GM23338 (cell line): ENCODE results near the gene HERPUD1. TPM values are rescaled to one million over a fixed set of nuclear protein-coding genes. Genes with fewer than 3 reads are reported as not detected.

Experiments
- ATAC-seq: fragments of 200-7000 bp; cut with Tn5 transposase; 3 replicates; pipeline ENCODE4 v1.9.1; 2020
- DNase-seq: peaks from one replicate; pipeline ENCODE4 v3.0.0-alpha.2; 2015; ENCODE audit warnings: low spot score
- H2AFZ ChIP-seq: fragments of 200-600 bp; sonication (generic); 2 replicates; pipeline ENCODE4 v1.8.0; 2016; ENCODE audit warnings: antibody characterized with exemption, mild to moderate bottlenecking, moderate library complexity
- H3F3A ChIP-seq: fragments of 200-600 bp; sonication (generic); replicated peaks from 2 replicates; pipeline ENCODE4 v1.8.0; 2017; ENCODE audit warnings: antibody characterized with exemption, mixed run types, low read depth
- H3K27ac ChIP-seq: fragments of 200-600 bp; sonication (generic); 2 replicates; pipeline ENCODE4 v1.6.1; 2016; ENCODE audit warnings: low read depth
- H3K27me3 ChIP-seq: fragments of 200-600 bp; sonication (generic); 2 replicates; pipeline ENCODE4 v1.8.0; 2016; ENCODE audit warnings: mild to moderate bottlenecking, mixed run types, moderate library complexity; ENCODE audit not compliant: insufficient read depth
- H3K36me3 ChIP-seq: fragments of 200-600 bp; sonication (generic); 2 replicates; pipeline ENCODE4 v1.8.0; 2016; ENCODE audit warnings: mild to moderate bottlenecking; ENCODE audit not compliant: insufficient read depth
- H3K4me1 ChIP-seq: fragments of 200-600 bp; sonication (generic); 2 replicates; pipeline ENCODE4 v1.8.0; 2016; ENCODE audit warnings: mild to moderate bottlenecking, moderate library complexity; ENCODE audit not compliant: insufficient read depth
- H3K4me2 ChIP-seq: fragments of 200-600 bp; sonication (generic); 2 replicates; pipeline ENCODE4 v1.7.1; 2017; ENCODE audit warnings: mixed run types
- H3K4me3 ChIP-seq: fragments of 200-600 bp; sonication (generic); 2 replicates; pipeline ENCODE4 v1.6.1; 2016; ENCODE audit warnings: mixed run types
- H3K79me2 ChIP-seq: fragments of 200-600 bp; sonication (generic); replicated peaks from 2 replicates; pipeline ENCODE4 v1.8.0; 2017; ENCODE audit warnings: mild to moderate bottlenecking; ENCODE audit not compliant: insufficient read depth
- H3K9me2 ChIP-seq: fragments of 200-600 bp; sonication (generic); 2 replicates; pipeline ENCODE4 v1.8.0; 2017; ENCODE audit not compliant: insufficient read depth
- H4K20me1 ChIP-seq: fragments of 200-600 bp; sonication (generic); replicated peaks from 2 replicates; pipeline ENCODE4 v1.8.0; 2017; ENCODE audit warnings: mild to moderate bottlenecking; ENCODE audit not compliant: insufficient read depth
- H3K27ac Mint-ChIP-seq: 2 replicates; pipeline ENCODE4 v1.8.0; 2020; ENCODE audit warnings: inconsistent platforms, mild to moderate bottlenecking, moderate library complexity, mixed read lengths
- H3K27me3 Mint-ChIP-seq: 3 replicates; pipeline ENCODE4 v1.8.0; 2022; ENCODE audit warnings: low read depth, mild to moderate bottlenecking, moderate library complexity, mixed read lengths, inconsistent platforms; ENCODE audit not compliant: insufficient read depth, poor library complexity
- H3K36me3 Mint-ChIP-seq: 3 replicates; pipeline ENCODE4 v1.8.0; 2021; ENCODE audit warnings: low read depth, mild to moderate bottlenecking, inconsistent platforms, moderate library complexity, mixed read lengths
- H3K4me1 Mint-ChIP-seq: 3 replicates; pipeline ENCODE4 v1.8.0; 2020; ENCODE audit warnings: mild to moderate bottlenecking, inconsistent platforms, mixed read lengths
- H3K4me3 Mint-ChIP-seq: 3 replicates; pipeline ENCODE4 v1.8.0; 2021; ENCODE audit warnings: moderate library complexity, mild to moderate bottlenecking, inconsistent platforms, mixed read lengths
- H3K9me3 Mint-ChIP-seq: 3 replicates; pipeline ENCODE4 v1.8.0; 2020; ENCODE audit warnings: moderate library complexity, mild to moderate bottlenecking, inconsistent platforms, mixed read lengths
- CREB1 ChIP-seq: fragments of 250-450 bp; sonication (Bioruptor Pico); IDR thresholded peaks from 2 replicates; pipeline ENCODE4 v1.5.0; 2020; ENCODE audit warnings: low read depth, mild to moderate bottlenecking, moderate library complexity
- CTCF ChIP-seq, 2 experiments: fragments of 200-600 bp in 1 of 2; sonication (generic) in 1 of 2; conservative IDR thresholded peaks; 2 replicates each; pipeline versions ENCODE4 v1.5.1 to v1.6.1; 2016 to 2017; ENCODE audit warnings: antibody characterized with exemption in 2 of 2, low read depth in 2 of 2, mild to moderate bottlenecking in 2 of 2, moderate library complexity in 1 of 2
- EZH2 ChIP-seq: fragments of 200-600 bp; sonication (generic); IDR thresholded peaks from one replicate; pipeline ENCODE4 v1.8.0; 2017; ENCODE audit warnings: antibody characterized with exemption, mild to moderate bottlenecking, low read depth; ENCODE audit not compliant: unreplicated experiment
- EZH2phosphoT487 ChIP-seq: fragments of 200-600 bp; sonication (generic); IDR thresholded peaks from one replicate; pipeline ENCODE4 v1.8.1; 2018; ENCODE audit warnings: antibody characterized with exemption; ENCODE audit not compliant: unreplicated experiment
- JUNB ChIP-seq: IDR thresholded peaks from one replicate; pipeline ENCODE4 v1.6.1; 2016; ENCODE audit warnings: antibody characterized with exemption; ENCODE audit not compliant: unreplicated experiment
- NANOG ChIP-seq: IDR thresholded peaks from 2 replicates; pipeline ENCODE4 v1.6.1; 2016; ENCODE audit warnings: antibody characterized with exemption, borderline replicate concordance
- POLR2AphosphoS5 ChIP-seq: IDR thresholded peaks from 2 replicates; pipeline ENCODE4 v1.6.1; 2016; ENCODE audit warnings: antibody characterized with exemption, low read depth
- STAT1 ChIP-seq: IDR thresholded peaks from one replicate; pipeline ENCODE4 v1.6.1; 2016; ENCODE audit warnings: antibody characterized with exemption; ENCODE audit not compliant: unreplicated experiment
- ZNF114 ChIP-seq: fragments of 250-450 bp; sonication (Bioruptor Pico); IDR thresholded peaks from 2 replicates; pipeline ENCODE4 v1.5.0; 2020; ENCODE audit warnings: mild to moderate bottlenecking, moderate library complexity
- ZNF462 ChIP-seq: fragments of 250-450 bp; sonication (Bioruptor Pico); IDR thresholded peaks from 2 replicates; pipeline ENCODE4 v1.5.0; 2020; ENCODE audit warnings: mild to moderate bottlenecking, moderate library complexity
- polyA plus RNA-seq: library from polyadenylated mRNA; unstranded; fragments of >200 nt; fragmentation: Nextera tagmentation; extraction: Ambion mirVana; gene quantifications from 2 replicates; pipeline ENCODE4 v1.2.1, GENCODE V29; 2016
- total RNA-seq: library from RNA; depleted of rRNA; stranded (reverse); fragments of >200 nt; shearing (Covaris generic); gene quantifications from 2 replicates; pipeline ENCODE4 v1.2.3, GENCODE V29; 2014
- TF ChIP-seq, protein P1 (sequence below): IDR thresholded peaks from one replicate; pipeline ENCODE4 v1.6.1; 2018; ENCODE audit warnings: antibody characterized with exemption; ENCODE audit not compliant: unreplicated experiment

HERPUD1 gene
- total and polyA plus RNA-seq, 2 experiments from 2014 or later: 41.1 to 44.1 TPM

DNA sequence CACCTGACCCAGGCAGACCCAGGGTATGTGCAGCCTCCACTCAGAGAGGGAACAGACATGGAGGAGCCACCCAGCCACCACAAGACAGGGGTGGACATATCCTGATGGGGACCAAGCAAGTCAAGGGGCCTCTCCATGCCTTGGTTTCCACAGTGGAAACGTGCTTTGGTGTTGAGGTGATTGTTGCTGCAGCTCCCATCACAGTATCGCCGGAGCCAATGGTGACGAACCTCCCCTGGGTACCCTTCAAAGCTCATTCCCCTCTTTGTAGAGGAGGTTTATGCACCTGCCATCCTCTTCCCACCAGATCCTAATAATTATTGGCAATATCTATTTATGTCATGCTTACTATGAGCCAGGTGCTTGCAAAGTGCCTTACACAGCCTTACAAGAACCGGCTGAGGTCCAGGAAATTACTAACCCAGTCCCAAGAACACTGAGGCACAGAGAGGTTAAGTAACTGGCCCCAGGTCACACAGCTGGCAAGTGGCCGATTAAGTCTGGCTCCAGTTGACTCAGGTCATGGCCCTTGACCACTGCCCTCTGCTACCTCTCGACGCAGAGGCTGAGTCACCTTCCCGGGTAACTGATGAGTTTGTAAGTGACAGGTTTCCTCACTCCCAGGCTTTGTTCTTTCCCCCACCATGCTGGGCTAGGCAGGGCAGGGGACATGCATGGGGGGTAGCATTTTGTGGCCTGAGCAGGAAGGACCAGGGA is 46.3 kb upstream of the HERPUD1 start:
- Histone ChIP-seq H3K4me1 (no peaks in the 10 kb centered on the region), H3K79me2 (no peaks in the 10 kb centered on the region), H4K20me1 (no peaks in the 10 kb centered on the region), H3K4me2 (no peak overlapping the region), H3K4me3 (no peak overlapping the region), H3F3A (no peaks in the 10 kb centered on the region), H3K36me3 (no peaks in the 10 kb centered on the region), H3K27ac (no peak overlapping the region), H2AFZ (no peak overlapping the region), H3K9me2 (no peaks in the 10 kb centered on the region), H3K27me3 (no peaks in the 10 kb centered on the region)
- Mint-ChIP-seq H3K4me3 (no peak overlapping the region), H3K27me3 (peaks cover 5% of the 10 kb centered on the region), H3K27ac (no peak overlapping the region), H3K4me1 (no peaks in the 10 kb centered on the region), H3K36me3 (peaks cover 16% of the 10 kb centered on the region), H3K9me3 (peaks cover 37% of the 10 kb centered on the region)
- no peak for DNase-seq
- no peak for TF ChIP-seq EZH2phosphoT487
- TF ChIP-seq EZH2: no peak
- TF ChIP-seq, protein P1, sequence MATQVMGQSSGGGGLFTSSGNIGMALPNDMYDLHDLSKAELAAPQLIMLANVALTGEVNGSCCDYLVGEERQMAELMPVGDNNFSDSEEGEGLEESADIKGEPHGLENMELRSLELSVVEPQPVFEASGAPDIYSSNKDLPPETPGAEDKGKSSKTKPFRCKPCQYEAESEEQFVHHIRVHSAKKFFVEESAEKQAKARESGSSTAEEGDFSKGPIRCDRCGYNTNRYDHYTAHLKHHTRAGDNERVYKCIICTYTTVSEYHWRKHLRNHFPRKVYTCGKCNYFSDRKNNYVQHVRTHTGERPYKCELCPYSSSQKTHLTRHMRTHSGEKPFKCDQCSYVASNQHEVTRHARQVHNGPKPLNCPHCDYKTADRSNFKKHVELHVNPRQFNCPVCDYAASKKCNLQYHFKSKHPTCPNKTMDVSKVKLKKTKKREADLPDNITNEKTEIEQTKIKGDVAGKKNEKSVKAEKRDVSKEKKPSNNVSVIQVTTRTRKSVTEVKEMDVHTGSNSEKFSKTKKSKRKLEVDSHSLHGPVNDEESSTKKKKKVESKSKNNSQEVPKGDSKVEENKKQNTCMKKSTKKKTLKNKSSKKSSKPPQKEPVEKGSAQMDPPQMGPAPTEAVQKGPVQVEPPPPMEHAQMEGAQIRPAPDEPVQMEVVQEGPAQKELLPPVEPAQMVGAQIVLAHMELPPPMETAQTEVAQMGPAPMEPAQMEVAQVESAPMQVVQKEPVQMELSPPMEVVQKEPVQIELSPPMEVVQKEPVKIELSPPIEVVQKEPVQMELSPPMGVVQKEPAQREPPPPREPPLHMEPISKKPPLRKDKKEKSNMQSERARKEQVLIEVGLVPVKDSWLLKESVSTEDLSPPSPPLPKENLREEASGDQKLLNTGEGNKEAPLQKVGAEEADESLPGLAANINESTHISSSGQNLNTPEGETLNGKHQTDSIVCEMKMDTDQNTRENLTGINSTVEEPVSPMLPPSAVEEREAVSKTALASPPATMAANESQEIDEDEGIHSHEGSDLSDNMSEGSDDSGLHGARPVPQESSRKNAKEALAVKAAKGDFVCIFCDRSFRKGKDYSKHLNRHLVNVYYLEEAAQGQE: no peak
- no peak for TF ChIP-seq JUNB
- no peak for TF ChIP-seq CREB1
- no peak for TF ChIP-seq POLR2AphosphoS5
- no peak for TF ChIP-seq NANOG
- TF ChIP-seq ZNF462: no peak
- no peak for TF ChIP-seq ZNF114 (CRISPR knock-in tag)
- no peak for TF ChIP-seq STAT1
- no peak for TF ChIP-seq CTCF (conservative IDR thresholded peaks at IDR 0.05; ENCODE audit: low read depth in 2 of 2)
- ATAC-seq: no peak
